GM19099 (cell line): ENCODE measurements around the gene PRPSAP1.

Experiments
- POLR2A ChIP-seq: IDR thresholded peaks from 3 replicates; pipeline ENCODE4 v1.6.1; 2011; ENCODE audit warnings: low read depth; ENCODE audit not compliant: insufficient read length; ENCODE audit errors: extremely low read depth

Gene PRPSAP1

DNA sequence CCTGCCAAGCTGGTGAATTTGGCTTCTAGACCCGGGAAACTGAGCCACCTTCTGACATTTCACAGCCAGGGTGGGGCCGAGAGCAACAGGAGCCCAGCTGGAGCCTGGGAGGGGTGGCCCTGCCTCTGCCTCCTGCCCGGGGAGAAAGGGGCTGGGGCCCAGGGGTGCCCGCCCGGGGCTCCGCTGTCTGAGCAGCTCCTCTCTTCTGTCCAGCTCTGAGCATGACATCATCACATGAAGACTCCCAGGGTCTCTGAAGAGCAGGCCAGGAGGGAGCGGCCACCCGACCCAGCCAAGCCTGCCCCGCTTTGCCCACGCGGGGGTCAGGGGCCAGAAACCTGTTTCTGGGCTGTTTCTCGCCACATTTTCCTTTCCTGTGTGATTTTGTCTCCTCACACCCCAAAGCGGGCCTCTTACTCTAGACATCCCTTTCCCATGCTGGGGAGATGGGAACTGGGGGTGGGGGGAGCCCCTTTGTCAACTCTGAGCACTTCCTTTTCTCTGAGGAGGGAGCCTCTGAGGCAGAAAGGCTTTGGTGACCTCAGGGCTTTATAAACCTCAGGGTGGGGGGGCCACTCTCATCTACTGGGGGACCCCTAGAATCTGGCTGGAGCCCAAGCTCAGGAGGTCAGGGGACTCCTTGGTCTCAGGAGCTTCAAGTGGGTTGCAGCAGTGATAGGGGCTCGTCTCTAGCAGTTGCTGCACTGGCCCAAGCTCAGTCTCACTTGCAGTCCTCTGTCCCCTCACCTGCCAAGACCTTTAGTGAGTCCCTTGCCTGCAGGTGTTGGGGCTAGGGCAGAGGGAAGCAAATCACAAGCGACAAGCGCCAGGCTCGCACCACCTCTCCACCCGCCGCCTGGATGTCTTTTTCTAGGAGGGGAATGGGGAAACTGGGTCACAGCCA, 80.9 kb downstream of the PRPSAP1 start:
- peak; percentile 12 for TF ChIP-seq POLR2A

DNA sequence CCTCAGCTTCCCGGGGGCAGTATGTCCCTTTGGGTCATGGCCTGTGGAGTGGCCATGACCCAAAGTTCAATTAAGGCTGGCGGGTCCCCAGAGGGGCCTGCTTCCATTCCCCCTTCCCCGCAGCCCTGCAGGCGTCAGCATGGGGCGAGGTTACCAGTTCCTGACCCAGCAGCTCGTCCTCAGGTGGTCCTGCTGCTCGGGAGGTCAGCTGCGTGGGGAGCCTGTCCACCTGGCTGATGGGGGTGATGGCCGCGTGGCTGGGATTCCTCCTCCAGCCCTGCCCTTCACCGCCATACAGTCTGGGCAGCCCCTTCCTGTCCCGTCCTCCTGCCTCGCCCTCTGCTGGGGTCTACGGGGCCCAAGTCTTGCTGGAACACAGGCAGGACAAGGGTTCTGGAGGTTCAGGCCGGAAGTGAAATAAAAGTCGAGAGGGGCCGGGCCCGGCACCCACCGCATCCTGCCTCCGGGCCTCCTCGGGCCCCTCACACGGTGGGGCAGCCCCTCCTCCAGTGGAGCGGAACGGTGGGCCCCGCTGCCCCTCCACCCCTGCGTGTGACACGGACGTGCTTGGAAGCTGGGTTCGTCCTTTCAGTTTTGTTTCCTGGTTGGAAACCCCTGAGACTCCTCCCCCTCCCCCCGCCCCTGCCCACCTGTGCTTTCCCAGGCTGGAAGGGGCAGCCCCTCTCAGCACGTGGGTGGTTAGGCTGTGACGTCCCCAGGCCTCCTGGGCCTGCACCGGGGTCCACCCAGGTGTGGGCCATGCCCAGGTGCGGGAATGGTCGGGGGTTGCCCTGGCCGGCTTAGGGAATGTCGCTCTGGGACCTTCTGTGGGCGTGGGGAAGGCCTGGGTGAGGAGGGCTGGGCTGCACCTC, 81.8 kb downstream of the PRPSAP1 start:
- TF ChIP-seq POLR2A: peak; percentile 82

- peak; percentile 60 for TF ChIP-seq POLR2A
These were observed 82.7 kb downstream of the PRPSAP1 start for GRCh38 chr17:76270770-76271668.

DNA sequence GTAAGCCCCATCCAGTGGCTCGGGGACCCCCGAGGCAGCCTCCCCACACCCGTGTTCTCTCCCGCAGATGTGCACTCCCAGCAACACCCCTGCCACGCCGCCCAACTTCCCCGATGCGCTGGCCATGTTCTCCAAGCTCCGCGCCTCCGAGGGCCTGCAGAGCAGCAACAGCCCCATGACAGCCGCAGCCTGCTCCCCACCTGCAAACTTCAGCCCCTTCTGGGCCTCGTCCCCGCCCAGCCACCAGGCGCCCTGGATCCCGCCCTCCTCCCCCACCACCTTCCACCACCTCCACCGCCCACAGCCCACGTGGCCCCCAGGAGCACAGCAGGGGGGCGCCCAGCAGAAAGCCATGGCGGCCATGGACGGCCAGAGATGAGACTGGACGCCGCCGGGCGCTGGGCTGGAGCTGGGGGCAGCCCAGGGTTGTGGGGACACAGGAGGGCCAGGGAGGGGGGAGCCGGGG, 83.6 kb downstream of the PRPSAP1 start:
- peak; percentile 16 for TF ChIP-seq POLR2A

DNA sequence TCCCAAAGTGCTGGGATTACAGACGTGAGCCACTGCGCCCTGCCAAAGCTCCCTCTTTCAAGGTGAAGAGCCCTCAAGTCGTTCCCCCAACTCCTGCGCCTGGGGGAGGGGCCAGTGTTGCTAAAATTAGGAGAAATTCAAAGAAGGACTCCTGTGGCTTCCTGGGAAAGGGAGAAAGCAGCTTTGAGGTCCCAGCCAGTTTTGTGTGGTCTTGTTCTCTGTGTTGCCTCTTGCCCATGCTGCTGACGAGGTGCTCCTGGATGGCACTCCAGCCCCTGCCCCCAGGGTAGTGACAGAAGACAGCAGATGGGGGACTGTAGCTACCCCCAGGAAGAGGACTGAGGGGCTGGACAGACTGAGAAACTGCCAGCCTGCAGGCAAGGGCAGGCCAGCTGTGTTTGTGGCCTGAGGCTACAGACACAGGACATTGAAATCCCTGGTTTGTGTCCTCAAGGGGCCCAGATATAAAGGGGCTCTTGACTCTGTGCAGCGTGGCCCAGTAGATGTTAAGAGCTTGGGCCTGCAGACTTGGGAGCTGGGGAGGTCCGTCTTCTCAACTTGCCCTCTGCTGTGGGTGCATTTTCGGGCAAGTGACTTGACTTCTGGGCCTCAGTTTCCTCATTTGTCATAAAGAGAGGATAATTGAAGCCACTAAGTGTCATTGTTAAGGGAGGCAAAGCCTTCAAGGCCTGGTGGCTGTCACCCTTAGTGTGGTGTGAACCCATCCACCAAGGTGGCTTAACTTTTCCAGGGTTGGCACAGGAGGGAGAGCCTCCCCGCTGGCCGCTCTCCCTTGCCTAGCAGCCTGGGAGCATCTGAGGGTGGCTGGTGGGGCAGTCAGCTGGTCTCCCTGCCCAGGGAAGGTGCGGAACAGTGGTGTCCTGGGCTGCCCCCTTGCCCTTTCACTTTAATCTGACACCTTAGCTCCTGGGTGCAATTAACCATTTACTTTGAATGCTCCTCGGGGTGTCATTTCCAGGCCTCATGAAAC, 84.4 kb downstream of the PRPSAP1 start:
- TF ChIP-seq POLR2A: peak; percentile 57

- peak; percentile 80 for TF ChIP-seq POLR2A
These were observed 85.5 kb downstream of the PRPSAP1 start for GRCh38 chr17:76268015-76268749.

DNA sequence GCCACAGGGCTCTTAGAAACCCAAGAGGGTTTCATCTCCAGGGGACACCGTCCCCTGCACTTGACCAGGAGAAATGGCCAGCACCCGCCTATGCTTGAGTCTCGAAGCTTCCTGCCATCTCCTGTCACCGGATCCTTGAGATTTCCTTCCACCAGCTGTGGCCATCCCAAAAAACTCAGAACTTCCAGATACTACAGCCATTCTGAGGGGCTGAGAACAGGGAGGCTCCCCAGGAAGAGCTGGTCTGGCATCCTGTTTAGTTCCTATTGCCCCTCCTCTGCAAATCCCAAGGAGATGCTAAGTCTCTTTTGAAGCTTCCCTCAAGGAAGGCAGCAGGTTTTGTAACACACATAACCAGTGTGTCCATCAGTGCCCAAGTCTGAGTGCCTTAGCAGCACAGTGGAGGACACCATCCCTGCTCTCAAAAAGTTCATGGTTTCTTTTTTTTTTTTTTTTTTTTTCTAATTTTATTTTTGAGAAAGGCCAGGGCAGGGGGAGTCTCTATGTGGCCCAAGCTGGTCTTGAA, 86.6 kb downstream of the PRPSAP1 start:
- no peak for TF ChIP-seq POLR2A

GRCh38 chr17:76266244-76266938, 87.3 kb downstream of the PRPSAP1 start:
- TF ChIP-seq POLR2A: no peak

DNA sequence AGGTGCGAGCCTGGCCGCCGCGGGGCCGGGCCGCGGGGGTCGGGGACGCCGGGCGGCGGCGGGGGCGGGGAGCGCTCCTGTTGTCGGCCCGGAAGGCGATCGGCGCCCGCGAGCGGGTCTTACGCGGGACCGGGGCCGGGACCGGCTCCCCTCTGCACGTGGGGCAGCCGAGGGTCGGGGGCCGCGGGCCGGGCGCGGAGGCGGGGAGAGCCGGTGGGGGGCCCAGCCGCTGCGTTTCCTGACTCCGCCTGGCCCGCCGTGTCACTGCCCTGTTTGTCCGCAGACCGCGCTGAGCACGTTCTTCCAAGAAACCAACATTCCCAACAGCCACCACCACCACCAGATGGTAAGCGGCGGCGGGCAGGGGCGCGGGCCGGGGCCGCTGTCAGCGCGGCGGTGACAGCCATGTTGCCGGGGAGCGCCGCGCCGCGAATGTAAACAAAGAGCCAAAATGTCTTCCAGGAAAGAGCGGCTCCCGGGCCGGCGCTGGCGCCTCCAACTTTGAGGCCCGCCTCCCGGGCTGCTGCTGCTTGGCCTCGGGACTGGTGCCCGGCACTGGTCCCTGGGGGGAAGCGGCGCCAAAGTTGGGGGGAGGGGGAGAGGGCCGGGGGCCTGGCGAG, 88.0 kb downstream of the PRPSAP1 start:
- TF ChIP-seq POLR2A: no peak

DNA sequence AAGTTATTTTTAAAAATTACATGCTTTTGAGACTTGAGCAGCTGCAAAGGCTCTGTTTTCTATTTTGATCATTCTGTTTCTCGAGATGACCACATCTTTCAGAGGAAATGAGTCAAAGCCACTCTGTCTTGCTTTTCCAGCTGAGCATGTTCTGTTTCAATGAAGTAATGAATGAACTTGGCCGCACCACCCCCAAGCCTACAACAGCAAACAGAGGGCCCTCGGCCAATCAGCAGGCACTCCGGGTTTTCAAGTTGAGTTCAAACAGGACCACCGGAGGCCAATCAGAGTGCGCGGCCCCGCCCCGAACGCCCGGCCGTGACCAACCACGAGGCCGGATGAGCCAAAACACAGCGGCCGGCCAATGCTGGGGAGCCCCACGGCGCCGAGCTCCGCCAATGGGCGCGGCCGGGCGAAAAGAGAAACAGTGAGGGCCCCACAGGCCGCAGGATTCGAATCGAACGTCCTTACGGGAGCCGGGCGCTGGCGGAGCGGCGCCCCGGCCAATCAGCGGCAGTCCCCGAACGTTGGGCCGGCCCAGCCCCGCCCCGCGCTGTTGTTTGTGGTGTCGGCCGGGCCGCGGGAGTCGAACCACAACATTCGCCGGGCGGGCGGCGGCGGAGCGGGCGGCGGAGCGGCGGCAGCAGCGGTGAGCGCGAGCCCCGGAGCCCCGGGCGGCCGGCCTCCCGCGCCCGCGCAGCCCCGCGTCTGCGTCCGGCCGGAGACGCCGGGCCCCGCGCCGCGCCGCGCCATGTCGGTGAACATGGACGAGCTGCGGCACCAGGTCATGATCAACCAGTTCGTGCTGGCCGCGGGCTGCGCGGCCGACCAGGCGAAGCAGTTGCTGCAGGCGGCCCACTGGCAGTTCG, 88.7 kb downstream of the PRPSAP1 start, which contains the start of gene UBALD2:
Gene UBALD2, plus strand, starts transcription at position 594 of the 869 bp plus-strand sequence. Its CDS starts 158 bp downstream, at position 752.
- TF ChIP-seq POLR2A: peak; percentile 96

DNA sequence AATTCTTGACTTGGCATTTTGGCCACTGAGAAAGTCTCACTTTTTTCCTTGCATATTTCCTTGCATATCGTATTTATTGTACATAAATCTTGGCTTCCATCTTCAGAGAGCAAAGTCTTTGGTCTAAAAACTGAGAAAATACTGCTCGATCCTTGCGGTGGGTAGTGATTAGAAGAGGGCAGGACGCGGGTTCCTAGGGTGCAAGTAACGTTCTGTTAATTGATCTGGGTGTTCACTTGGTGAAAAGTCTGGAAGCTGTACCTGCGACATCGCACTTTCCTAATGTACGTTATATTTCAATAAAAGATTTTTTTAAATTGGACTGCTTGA, 89.3 kb downstream of the PRPSAP1 start:
- TF ChIP-seq POLR2A: no peak
